GM18526 (cell line): ENCODE measurements around the gene PLEKHJ1.
A peak's percentile ranks its signal among the peaks of the same experiment; 100 is the strongest.

Source experiments
- POLR2A ChIP-seq: IDR thresholded peaks from 3 replicates; pipeline ENCODE4 v1.6.1; 2011; ENCODE audit not compliant: insufficient read length; ENCODE audit errors: extremely low read depth

PLEKHJ1 gene

DNA sequence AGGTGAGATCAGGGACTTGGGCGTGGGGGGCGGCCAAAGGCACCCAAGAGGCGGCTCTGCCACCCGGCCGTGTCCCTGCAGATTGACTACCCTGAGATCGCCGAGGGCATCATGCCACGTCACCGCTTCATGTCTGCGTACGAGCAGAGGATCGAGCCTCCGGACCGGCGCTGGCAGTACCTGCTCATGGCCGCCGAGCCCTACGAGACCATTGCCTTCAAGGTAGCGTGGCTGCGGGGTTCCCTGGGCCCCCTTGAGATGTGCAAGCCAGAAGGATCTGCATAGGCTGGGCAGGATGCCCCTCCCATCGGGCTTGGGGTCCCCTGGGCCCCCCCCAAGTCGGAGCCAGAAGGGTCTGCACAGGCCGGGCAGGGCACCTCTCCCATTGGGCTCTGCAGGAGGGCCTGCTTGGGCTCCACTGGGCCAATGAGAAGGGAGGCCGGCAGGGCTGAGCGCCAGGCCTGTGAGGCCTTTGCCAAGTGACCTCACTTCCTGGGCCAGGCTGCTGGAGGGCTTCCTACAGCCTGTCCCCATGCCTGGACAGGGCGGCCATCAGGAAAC lies 10.8 kb upstream of the PLEKHJ1 start:
- TF ChIP-seq POLR2A: no peak

- TF ChIP-seq POLR2A: no peak
Measured at GRCh38 chr19:2246014-2246620, 10.0 kb upstream of the PLEKHJ1 start.

DNA sequence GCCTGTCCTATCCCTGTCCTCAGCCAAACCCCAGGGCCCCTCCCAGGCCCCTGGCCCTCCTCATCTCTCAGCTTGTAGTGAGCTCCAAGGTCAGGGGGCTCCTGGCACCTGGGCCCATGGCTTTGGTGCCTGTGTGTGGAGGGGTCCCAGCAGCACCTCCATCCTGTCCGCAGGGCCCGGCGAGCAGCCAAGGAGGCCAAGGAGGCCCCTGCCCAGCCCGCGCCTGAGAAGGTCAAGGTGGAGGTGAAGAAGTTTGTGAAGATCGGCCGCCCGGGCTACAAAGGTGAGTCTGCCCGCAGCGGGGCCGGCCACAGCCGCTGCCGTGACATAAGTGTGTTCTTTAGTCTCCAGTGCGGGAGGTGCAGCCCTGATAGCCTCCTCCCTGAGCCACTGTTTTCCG lies 9.1 kb upstream of the PLEKHJ1 start:
- TF ChIP-seq POLR2A: no peak

DNA sequence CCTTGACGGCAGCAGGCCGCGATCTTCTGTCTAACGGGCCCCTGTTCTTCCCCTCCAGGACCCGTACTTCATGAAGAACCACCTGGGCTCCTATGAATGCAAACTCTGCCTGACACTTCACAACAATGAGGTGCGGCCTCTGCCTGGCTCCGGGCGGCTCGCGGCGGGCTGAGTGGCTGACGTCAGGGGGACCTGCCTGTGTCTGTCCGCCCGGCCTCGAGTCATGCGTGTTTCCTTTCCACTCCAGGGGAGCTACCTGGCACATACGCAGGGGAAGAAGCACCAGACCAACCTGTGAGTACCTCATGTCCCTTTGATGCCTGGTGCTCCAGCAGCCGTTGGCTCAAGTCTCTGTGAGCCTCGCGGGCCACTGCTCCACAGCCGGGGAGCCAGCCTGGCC lies 8.4 kb upstream of the PLEKHJ1 start:
- TF ChIP-seq POLR2A: no peak

GRCh38 chr19:2244125-2244411 lies 7.9 kb upstream of the PLEKHJ1 start:
- no peak for TF ChIP-seq POLR2A

- TF ChIP-seq POLR2A: no peak
Measured at GRCh38 chr19:2243274-2244124, 7.4 kb upstream of the PLEKHJ1 start.

DNA sequence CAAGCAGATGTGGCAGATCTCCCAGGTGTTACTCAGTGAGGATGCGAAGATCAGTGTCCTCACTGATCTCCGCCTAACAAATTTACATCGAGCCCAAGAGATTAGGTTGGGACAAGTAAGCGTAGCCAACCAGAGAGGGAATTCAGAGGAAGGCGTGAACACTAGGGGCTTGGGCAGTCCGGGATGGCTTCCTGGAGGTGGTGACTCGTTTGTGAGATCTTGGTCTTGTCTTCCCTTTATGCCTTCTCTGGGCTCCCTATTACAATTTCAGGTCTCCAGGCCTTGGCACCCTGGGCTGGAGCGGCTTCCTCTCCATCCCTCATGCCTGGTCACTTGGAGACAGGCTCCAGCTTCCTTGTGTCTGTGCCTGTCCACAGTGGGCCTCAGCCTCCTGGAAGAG lies 6.7 kb upstream of the PLEKHJ1 start:
- TF ChIP-seq POLR2A: no peak

GRCh38 chr19:2242092-2242537 lies 6.0 kb upstream of the PLEKHJ1 start:
- no peak for TF ChIP-seq POLR2A

GRCh38 chr19:2240881-2241760 lies 5.0 kb upstream of the PLEKHJ1 start:
- no peak for TF ChIP-seq POLR2A

DNA sequence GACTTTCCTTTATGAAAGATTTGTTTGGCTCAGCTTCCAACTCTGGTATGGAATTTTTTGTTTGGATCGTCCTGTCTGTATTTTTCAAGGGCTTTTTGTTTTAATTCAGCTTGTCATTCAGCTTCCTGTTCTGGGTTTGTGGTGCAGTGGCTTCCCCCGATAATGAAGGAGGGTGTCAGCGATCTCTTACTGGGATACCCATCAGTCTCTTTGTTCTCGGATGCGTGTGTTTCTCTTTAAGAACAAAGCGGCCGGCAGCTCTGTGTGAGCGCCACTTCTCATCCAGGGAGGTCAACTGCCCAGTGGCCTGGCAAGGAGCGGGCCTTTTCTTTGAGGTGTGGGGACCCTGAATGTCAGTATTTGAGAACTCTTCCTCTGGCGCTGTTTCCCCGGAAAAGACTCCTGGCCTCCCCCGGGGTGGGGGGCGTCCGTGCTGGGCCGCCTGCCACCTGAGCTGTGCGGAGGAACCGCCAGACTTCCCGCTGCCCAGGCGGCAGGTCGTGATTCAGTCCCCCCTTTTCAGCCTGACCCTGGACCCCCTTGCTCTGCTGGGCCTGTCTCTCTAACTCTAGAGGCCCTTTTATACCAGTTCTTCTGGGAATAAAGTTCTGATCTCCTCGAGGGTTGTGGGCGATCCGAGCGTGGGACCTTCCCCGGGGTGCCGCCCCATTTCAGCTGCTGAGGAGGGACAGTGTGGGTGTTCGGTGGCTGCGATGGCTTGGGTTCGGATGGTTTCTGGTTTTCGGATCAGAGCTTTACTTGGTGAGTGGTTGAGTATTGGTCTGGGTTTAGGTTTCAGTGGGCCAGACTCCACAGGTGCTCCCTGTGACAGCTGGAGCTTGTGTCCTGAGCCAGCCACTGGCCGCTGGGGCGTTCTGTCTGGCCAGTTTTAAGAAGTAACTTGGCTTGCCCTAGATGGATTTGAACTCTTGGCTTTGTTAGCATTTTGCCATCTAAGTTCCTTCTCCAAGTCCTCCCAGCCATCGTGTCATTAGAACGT lies 3.9 kb upstream of the PLEKHJ1 start:
- no peak for TF ChIP-seq POLR2A

- no peak for TF ChIP-seq POLR2A
Measured at GRCh38 chr19:2239173-2239572, 3.0 kb upstream of the PLEKHJ1 start.

GRCh38 chr19:2237869-2238153 lies 1.7 kb upstream of the PLEKHJ1 start:
- TF ChIP-seq POLR2A: no peak

DNA sequence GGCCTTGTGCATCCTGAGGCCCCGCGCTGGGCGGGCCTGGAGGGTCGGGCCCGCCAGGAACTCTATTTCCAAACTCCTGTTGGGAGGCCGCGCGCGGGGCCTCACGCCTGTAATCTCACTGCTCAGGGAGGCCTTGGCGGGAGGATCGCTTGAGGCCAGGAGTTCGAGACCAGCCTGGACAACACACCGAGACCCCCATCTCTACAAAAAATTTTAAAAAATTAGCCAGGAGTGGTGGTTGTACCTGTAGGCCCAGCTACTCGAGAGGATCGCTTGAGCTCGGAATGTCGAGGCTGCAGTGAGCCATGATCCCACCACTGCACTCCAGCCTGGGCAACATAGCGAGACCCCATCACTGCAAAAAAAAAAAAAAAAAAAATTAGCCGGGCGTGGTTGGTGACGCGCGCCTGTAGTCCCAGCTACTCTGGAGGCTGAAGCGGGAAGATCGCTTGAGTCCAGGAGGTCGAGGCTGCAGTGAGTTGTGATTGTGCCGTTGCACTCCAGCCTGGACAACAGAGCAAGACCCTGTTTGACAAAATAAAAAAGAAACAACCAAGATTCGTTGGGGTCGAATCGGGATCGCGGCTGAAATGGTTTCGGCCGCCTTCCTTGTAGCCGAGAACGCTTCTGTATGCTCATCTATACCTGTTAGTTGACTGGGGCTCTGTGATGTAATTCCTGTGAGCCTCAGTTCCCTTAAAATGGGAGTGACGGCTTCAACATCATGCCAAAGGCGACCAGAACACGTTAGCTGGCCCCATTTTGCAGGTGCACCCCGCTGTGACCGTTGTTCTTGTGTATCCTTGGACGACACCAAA lies 1.1 kb upstream of the PLEKHJ1 start:
- TF ChIP-seq POLR2A: no peak

DNA sequence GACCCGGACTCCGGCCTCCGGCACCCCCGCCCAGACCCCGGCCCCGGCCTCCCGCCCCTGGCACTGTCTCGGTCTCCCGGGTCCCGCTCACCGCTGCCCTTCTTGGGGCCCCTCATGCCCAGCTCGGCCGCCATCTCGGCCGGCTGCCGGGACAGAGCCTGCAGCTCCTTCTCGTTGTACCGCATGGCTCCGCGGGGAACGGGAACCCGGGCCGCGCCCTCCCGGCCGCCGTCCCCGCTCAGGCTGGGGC lies 140 bp downstream of the PLEKHJ1 start:
- TF ChIP-seq POLR2A: peak; percentile 72
